HCT116 (cell line): ENCODE measurements around the gene RPS27L. TPM values are rescaled to one million over a fixed set of nuclear protein-coding genes. Genes with fewer than 3 reads are reported as not detected.

Experiments used
- ATAC-seq: fragments of 200-7000 bp; cut with Tn5 transposase; 2 replicates; pipeline ENCODE4 v1.9.1; 2020; ENCODE audit warnings: mild to moderate bottlenecking, moderate library complexity
- Bru-seq: library from RNA; stranded (reverse); fragments of 400-500 nt; gene quantifications from one replicate; lab custom pipeline; 2021; lab: Mats Ljungman, UMichigan
- BruChase-seq, 2 experiments: library from RNA; stranded (reverse); fragments of 400-500 nt; gene quantifications; one replicate each; lab custom pipeline; 2021; lab: Mats Ljungman, UMichigan
- BruUV-seq: library from RNA; stranded (reverse); fragments of 400-500 nt; replicated peaks from 2 replicates; lab custom pipeline; 2021; lab: Mats Ljungman, UMichigan
- CTCF ChIA-PET: fragments of 300-600 bp; sonication (Branson Sonifier 250); formaldehyde crosslinking; loops from one replicate; lab custom pipeline; 2021; ENCODE audit warnings: antibody characterized with exemption; lab: Charles Lee
- POLR2A ChIA-PET: fragments of 300-600, 350-600 bp; sonication (Branson Sonifier 250); formaldehyde crosslinking; loops from one replicate; lab custom pipeline; 2021; ENCODE audit warnings: antibody characterized with exemption; lab: Charles Lee
- RAD21 ChIA-PET, 2 experiments: fragments of 300-600 bp; sonication (Branson Sonifier 250); formaldehyde crosslinking; loops; one replicate each; lab custom pipeline; 2023; ENCODE audit warnings: low total read pairs in 2 of 2; ENCODE audit not compliant: uncharacterized antibody in 2 of 2, unreplicated experiment in 2 of 2, low non-redundant PET in 1 of 2; lab: Charles Lee
- DNase-seq: peaks from one replicate; pipeline ENCODE4 v3.0.0-alpha.2; 2010; ENCODE audit warnings: low read depth, low spot score
- H2AFZ ChIP-seq: fragments of 200-600 bp; shearing (Covaris generic), sonication (generic); 2 replicates; pipeline ENCODE4 v1.6.1; 2017; ENCODE audit warnings: low read depth, mixed run types, mixed read lengths, antibody characterized with exemption, low read length; ENCODE audit not compliant: poor library complexity, severe bottlenecking
- H3K27ac ChIP-seq: 2 replicates; pipeline ENCODE4 v1.5.1; 2012; ENCODE audit warnings: low read depth, low read length
- H3K27me3 ChIP-seq: fragments of 200-600 bp; sonication (generic); 2 replicates; pipeline ENCODE4 v1.6.1; 2016; ENCODE audit warnings: mixed run types, low read length, mixed read lengths; ENCODE audit not compliant: insufficient read depth
- H3K36me3 ChIP-seq, 2 experiments: fragments of 200-500 bp in 1 of 2; fragments of 200-600 bp in 1 of 2; sonication (Bioruptor generic) in 1 of 2; sonication (generic) in 1 of 2; 2 replicates each; pipeline versions ENCODE4 v1.5.1 to v1.6.1; 2014 to 2016; ENCODE audit warnings: low read length in 2 of 2, inconsistent platforms in 1 of 2, mixed read lengths in 1 of 2, mixed run types in 1 of 2; ENCODE audit not compliant: insufficient read depth in 2 of 2, control insufficient read depth in 1 of 2
- H3K4me1 ChIP-seq, 2 experiments: fragments of 200-600 bp in 1 of 2; sonication (generic) in 1 of 2; 2 replicates each; pipeline versions ENCODE4 v1.5.1 to v1.6.1; 2012 to 2017; ENCODE audit warnings: low read length in 2 of 2, inconsistent platforms in 1 of 2, mild to moderate bottlenecking in 1 of 2, mixed read lengths in 1 of 2, mixed run types in 1 of 2, moderate library complexity in 1 of 2; ENCODE audit not compliant: insufficient read depth in 2 of 2, control insufficient read depth in 1 of 2
- H3K4me2 ChIP-seq: fragments of 200-600 bp; sonication (generic); 2 replicates; pipeline ENCODE4 v1.6.1; 2017; ENCODE audit warnings: mixed run types, low read length, mixed read lengths
- H3K4me3 ChIP-seq, 2 experiments: fragments of 200-600 bp in 1 of 2; sonication (generic) in 1 of 2; replicated peaks in 1 of 2; 2 replicates each; pipeline ENCODE4 v1.5.1; 2011 to 2016; ENCODE audit warnings: low read length in 2 of 2, control low read depth in 1 of 2, low read depth in 1 of 2, mild to moderate bottlenecking in 1 of 2, mixed read lengths in 1 of 2, mixed run types in 1 of 2
- H3K79me2 ChIP-seq: fragments of 200-600 bp; sonication (generic); 2 replicates; pipeline ENCODE4 v1.6.1; 2017; ENCODE audit warnings: mild to moderate bottlenecking, mixed run types, low read length, moderate library complexity, mixed read lengths; ENCODE audit not compliant: insufficient read depth
- H3K9ac ChIP-seq: fragments of 200-600 bp; sonication (generic); 2 replicates; pipeline ENCODE4 v1.6.1; 2016; ENCODE audit warnings: low read length, mixed read lengths
- H3K9me2 ChIP-seq: fragments of 200-600 bp; sonication (generic), shearing (Covaris generic); 2 replicates; pipeline ENCODE4 v1.6.1; 2017; ENCODE audit warnings: mixed run types, mild to moderate bottlenecking, moderate library complexity; ENCODE audit not compliant: insufficient read depth
- H3K9me3 ChIP-seq, 2 experiments: fragments of 200-500 bp in 1 of 2; fragments of 200-600 bp in 1 of 2; sonication (Bioruptor generic) in 1 of 2; sonication (generic) in 1 of 2; 2 replicates each; pipeline ENCODE4 v1.6.1; 2014 to 2017; ENCODE audit warnings: low read length in 2 of 2, mixed read lengths in 2 of 2, inconsistent platforms in 1 of 2, low read depth in 1 of 2, mild to moderate bottlenecking in 1 of 2, mixed run types in 1 of 2, moderate library complexity in 1 of 2; ENCODE audit not compliant: control insufficient read depth in 1 of 2, insufficient read depth in 1 of 2
- H4K20me1 ChIP-seq: fragments of 200-600 bp; sonication (generic), shearing (Covaris generic); 2 replicates; pipeline ENCODE4 v1.6.1; 2017; ENCODE audit warnings: mixed run types, mild to moderate bottlenecking, moderate library complexity; ENCODE audit not compliant: insufficient read depth
- ATF3 ChIP-seq: IDR thresholded peaks from 2 replicates; pipeline ENCODE4 v1.6.1; 2012
- CBX3 ChIP-seq: IDR thresholded peaks from 2 replicates; pipeline ENCODE4 v1.6.1; 2012; ENCODE audit warnings: low read depth
- CEBPB ChIP-seq: IDR thresholded peaks from 2 replicates; pipeline ENCODE4 v1.6.1; 2012; ENCODE audit warnings: low read depth
- EGR1 ChIP-seq: IDR thresholded peaks from 2 replicates; pipeline ENCODE4 v1.6.1; 2012; ENCODE audit warnings: low read depth
- ELF1 ChIP-seq: IDR thresholded peaks from 2 replicates; pipeline ENCODE4 v1.6.1; 2012; ENCODE audit warnings: low read depth, borderline replicate concordance
- FOSL1 ChIP-seq: IDR thresholded peaks from 2 replicates; pipeline ENCODE4 v1.6.1; 2012; ENCODE audit warnings: low read depth
- JUND ChIP-seq: IDR thresholded peaks from 2 replicates; pipeline ENCODE4 v1.6.1; 2012
- MAX ChIP-seq: IDR thresholded peaks from 2 replicates; pipeline ENCODE4 v1.6.1; 2012
- POLR2A ChIP-seq: IDR thresholded peaks from 2 replicates; pipeline ENCODE4 v1.7.0; 2011; ENCODE audit warnings: borderline replicate concordance; ENCODE audit not compliant: insufficient read depth, insufficient read length; ENCODE audit errors: extremely low read depth
- POLR2AphosphoS5 ChIP-seq: IDR thresholded peaks from 2 replicates; pipeline ENCODE4 v1.6.1; 2011; ENCODE audit warnings: mild to moderate bottlenecking, low read depth, low read length, moderate library complexity
- RAD21 ChIP-seq: IDR thresholded peaks from 2 replicates; pipeline ENCODE4 v1.6.1; 2012; ENCODE audit warnings: low read depth, mild to moderate bottlenecking
- SIN3A ChIP-seq: IDR thresholded peaks from 2 replicates; pipeline ENCODE4 v1.6.1; 2012; ENCODE audit warnings: low read depth
- SP1 ChIP-seq: IDR thresholded peaks from 2 replicates; pipeline ENCODE4 v1.6.1; 2012; ENCODE audit warnings: low read depth
- TCF7L2 ChIP-seq: IDR thresholded peaks from 2 replicates; pipeline ENCODE4 v1.7.0; 2011; ENCODE audit warnings: borderline replicate concordance, inconsistent platforms; ENCODE audit not compliant: insufficient read depth, insufficient read length; ENCODE audit errors: extremely low read depth
- YY1 ChIP-seq: IDR thresholded peaks from 2 replicates; pipeline ENCODE4 v1.6.1; 2011; ENCODE audit warnings: low read length, low read depth, moderate library complexity, mild to moderate bottlenecking; ENCODE audit not compliant: insufficient replicate concordance; ENCODE audit errors: extremely low read depth
- ZBTB33 ChIP-seq: IDR thresholded peaks from 2 replicates; pipeline ENCODE4 v1.6.1; 2011; ENCODE audit warnings: mild to moderate bottlenecking, low read length, moderate library complexity; ENCODE audit not compliant: insufficient replicate concordance; ENCODE audit errors: extremely low read depth
- ZFX ChIP-seq: fragments of 450-650 bp; IDR thresholded peaks from 2 replicates; pipeline ENCODE4 v1.6.1; 2017
- intact Hi-C: fragments of 100-400 bp; cut with micrococcal nuclease; formaldehyde crosslinking; loops from 2 replicates; pipeline ENCODE4 v1.10.0; 2022
- long read RNA-seq: library from polyadenylated mRNA; unstranded; transcript quantifications from one replicate; pipeline ENCODE4 v2.0.0, GENCODE V29; 2021; ENCODE audit not compliant: unreplicated experiment
- polyA plus RNA-seq: library from polyadenylated mRNA; unstranded; fragments of >200 nt; gene quantifications from 2 replicates; pipeline ENCODE4 v1.2.1, GENCODE V29; 2012; ENCODE audit warnings: missing spikeins
- total RNA-seq: library from RNA; stranded (reverse); gene quantifications from one replicate; pipeline ENCODE4 v1.2.1, GENCODE V29; 2021; ENCODE audit not compliant: unreplicated experiment

The RPS27L gene
- total RNA-seq (139 TPM), Bru-seq, nascent RNA (percentile 88 among the genes with signal in this experiment), BruChase-seq, experiment 1, labeled RNA remaining after a 6-hour chase (percentile 90 among the genes with signal in this experiment), BruChase-seq, experiment 2, labeled RNA remaining after a 2-hour chase (percentile 82 among the genes with signal in this experiment)
- 58.0 and 76.4 TPM in 2 replicates for polyA plus RNA-seq
- long read RNA-seq, full-length matches to known transcripts = 53 of 67 reads
- long read RNA-seq, partial matches to known transcripts = 13 of 67 reads
- long read RNA-seq, other reads (novel, unspliced or antisense) = 1 of 67 reads

- Histone ChIP-seq H3K4me3 (peak within 1 kb of the TSS; percentile 82 to 89), H3K36me3 (peaks cover 11 to 14% of the 10 kb centered on the region in 2 experiments; a peak in 2 of 4 replicates), H3K9ac (peak within 1 kb of the TSS; percentile 69), H3K4me1 (peaks cover 9 to 13% of the 10 kb centered on the region in 2 experiments; a peak in 3 of 4 replicates), H3K9me3 (no peaks in the 10 kb centered on the region), H3K79me2 (peaks cover 18% of the 10 kb centered on the region), H3K27me3 (no peaks in the 10 kb centered on the region), H2AFZ (peak within 1 kb of the TSS; percentile 46), H4K20me1 (no peaks in the 10 kb centered on the region), H3K9me2 (no peaks in the 10 kb centered on the region), H3K27ac (peak within 1 kb of the TSS; percentile 92), H3K4me2 (peak within 1 kb of the TSS; percentile 84)
- ChIA-PET CTCF (no interaction called here), POLR2A (interaction anchor here (0.6 to 1.4 kb wide), 5 partner anchors 10 to 937 kb away, joined by 3 to 4 read pairs (median 3); partner anchors contain the start of gene RAB8B), RAD21 (interaction anchor here in 1 of 2 experiments (1.0 kb wide), 1 partner anchor 245 kb away, joined by 3 read pairs; no protein-coding TSS in a partner anchor)
- DNase-seq (peak; percentile 78), ATAC-seq (peak; percentile 96)
- intact Hi-C loops = loop anchor here (10.0 kb wide), 1 partner anchor 118 kb away; the partner anchor contains the start of gene APH1B
- no peak for TF ChIP-seq ATF3
- peak; percentile 47 for TF ChIP-seq ZBTB33
- TF ChIP-seq JUND = peak; percentile 36; the same call in 1 of the 2 replicates
- TF ChIP-seq TCF7L2 = no peak
- TF ChIP-seq FOSL1 = no peak
- peak; percentile 71 for TF ChIP-seq YY1
- TF ChIP-seq ELF1 = peak; percentile 93
- peak; percentile 90 for TF ChIP-seq SIN3A
- TF ChIP-seq SP1 = peak; percentile 49
- peak; percentile 57; the same call in 1 of the 2 replicates for TF ChIP-seq CBX3
- TF ChIP-seq EGR1 = peak; percentile 26; the same call in 1 of the 2 replicates
- no peak for TF ChIP-seq CEBPB
- peak; percentile 82 for TF ChIP-seq MAX
- peak; percentile 99 for TF ChIP-seq POLR2AphosphoS5
- TF ChIP-seq RAD21 = no peak
- TF ChIP-seq ZFX = peak; percentile 87
- TF ChIP-seq POLR2A = peak; percentile 88
- no TSS peak for BruUV-seq
Observed at GRCh38 chr15:63157118-63157843, at the start of gene RPS27L. RPS27L (minus strand) TSS chr15:63157477; CDS start chr15:63157405, 72 bp downstream.
